H1 (cell line): ENCODE data around the gene TRHDE. TPM values are rescaled to one million over a fixed set of nuclear protein-coding genes. Genes with fewer than 3 reads are reported as not detected.

Experiments used
- CTCF ChIA-PET: fragments of 300-600 bp; sonication (Branson Sonifier 250); formaldehyde crosslinking; loops from one replicate; lab custom pipeline; 2021; ENCODE audit not compliant: partially characterized antibody; lab: Charles Lee
- POLR2A ChIA-PET: fragments of 300-600 bp; sonication (Branson Sonifier 250); formaldehyde crosslinking; loops from one replicate; lab custom pipeline; 2021; ENCODE audit warnings: inconsistent platforms; ENCODE audit not compliant: partially characterized antibody; lab: Charles Lee
- DNase-seq, 2 experiments: peaks; one replicate each; pipeline versions ENCODE4 v3.0.0 to v3.0.0-alpha.2; 2010 to 2022; ENCODE audit warnings: low spot score in 2 of 2, low read depth in 1 of 2, mixed read lengths in 1 of 2
- FAIRE-seq: peaks from 2 replicates; lab custom pipeline; 2011; peaks lifted over from hg19 to GRCh38; lab: Jason Lieb, UNC
- H2AFZ ChIP-seq: 2 replicates; pipeline ENCODE4 v1.8.1; 2012; ENCODE audit warnings: low read length, inconsistent platforms
- H2AK5ac ChIP-seq: 2 replicates; pipeline ENCODE4 v1.6.1; 2013; ENCODE audit warnings: low read depth, low read length
- H2BK120ac ChIP-seq: replicated peaks from 2 replicates; pipeline ENCODE3; 2013; ENCODE audit warnings: low read depth, low read length, inconsistent platforms
- H2BK12ac ChIP-seq: 2 replicates; pipeline ENCODE4 v1.6.1; 2013; ENCODE audit warnings: low read depth, low read length
- H2BK15ac ChIP-seq: 2 replicates; pipeline ENCODE4 v1.6.1; 2013; ENCODE audit warnings: low read length
- H2BK20ac ChIP-seq: 2 replicates; pipeline ENCODE4 v1.6.1; 2013; ENCODE audit warnings: low read length
- H2BK5ac ChIP-seq: 2 replicates; pipeline ENCODE4 v1.6.1; 2013; ENCODE audit warnings: low read depth, low read length
- H3K14ac ChIP-seq: 2 replicates; pipeline ENCODE4 v1.6.1; 2013; ENCODE audit warnings: inconsistent platforms; ENCODE audit not compliant: insufficient read length
- H3K18ac ChIP-seq: 2 replicates; pipeline ENCODE4 v1.6.1; 2013; ENCODE audit warnings: low read length; ENCODE audit errors: extremely low read depth
- H3K23ac ChIP-seq: 2 replicates; pipeline ENCODE4 v1.6.1; 2013; ENCODE audit warnings: inconsistent platforms; ENCODE audit not compliant: insufficient read length
- H3K23me2 ChIP-seq: 2 replicates; pipeline ENCODE4 v1.6.1; 2013; ENCODE audit warnings: low read depth, low read length
- H3K27ac ChIP-seq: 2 replicates; pipeline ENCODE4 v1.6.1; 2011; ENCODE audit warnings: low read depth, low read length, inconsistent platforms
- H3K27me3 ChIP-seq, 4 experiments: replicated peaks in 1 of 4; 1 replicate in 1 of 4; 2 replicates in 3 of 4; pipeline versions ENCODE4 v1.6.1 to v1.8.1; 2011 to 2013; ENCODE audit warnings: low read length in 3 of 4, mild to moderate bottlenecking in 3 of 4, inconsistent platforms in 2 of 4, mixed read lengths in 2 of 4, moderate library complexity in 1 of 4; ENCODE audit not compliant: control insufficient read depth in 3 of 4, insufficient read depth in 3 of 4; ENCODE audit errors: extremely low read depth in 1 of 4
- H3K36me3 ChIP-seq, 4 experiments: 2 replicates each; pipeline versions ENCODE4 v1.6.1 to v1.8.1; 2011 to 2013; ENCODE audit warnings: mild to moderate bottlenecking in 4 of 4, low read length in 3 of 4, moderate library complexity in 2 of 4, control low read depth in 1 of 4, inconsistent platforms in 1 of 4; ENCODE audit not compliant: insufficient read depth in 4 of 4, control insufficient read depth in 2 of 4
- H3K4ac ChIP-seq: replicated peaks from 2 replicates; pipeline ENCODE3; 2013; ENCODE audit warnings: low read length, low read depth, mixed read lengths, inconsistent platforms; ENCODE audit not compliant: insufficient read length
- H3K4me1 ChIP-seq, 4 experiments: replicated peaks in 1 of 4; 1 replicate in 1 of 4; 2 replicates in 3 of 4; pipeline versions ENCODE4 v1.6.1 to v1.8.1; 2011 to 2013; ENCODE audit warnings: low read length in 3 of 4, inconsistent platforms in 2 of 4, mixed read lengths in 1 of 4; ENCODE audit not compliant: insufficient read depth in 4 of 4, control insufficient read depth in 3 of 4
- H3K4me2 ChIP-seq, 2 experiments: 2 replicates each; pipeline versions ENCODE4 v1.6.1 to v1.8.1; 2011 to 2013; ENCODE audit warnings: low read depth in 2 of 2, low read length in 2 of 2, control low read depth in 1 of 2, inconsistent platforms in 1 of 2, mild to moderate bottlenecking in 1 of 2; ENCODE audit not compliant: insufficient read depth in 1 of 2
- H3K4me3 ChIP-seq, 4 experiments: fragments of 200-600, 300-600 bp in 1 of 4; sonication (generic), shearing (Covaris generic), sonication (Bioruptor Twin) in 1 of 4; 2 replicates each; pipeline versions ENCODE4 v1.5.1 to v1.8.1; 2011 to 2016; ENCODE audit warnings: low read length in 4 of 4, low read depth in 3 of 4, control low read depth in 2 of 4, inconsistent platforms in 2 of 4, mild to moderate bottlenecking in 2 of 4, mixed read lengths in 1 of 4, moderate library complexity in 1 of 4; ENCODE audit not compliant: insufficient read depth in 2 of 4; ENCODE audit errors: extremely low read depth in 1 of 4
- H3K56ac ChIP-seq: replicated peaks from 2 replicates; pipeline ENCODE3; 2013; ENCODE audit warnings: low read depth, mild to moderate bottlenecking, mixed read lengths, low read length, inconsistent platforms; ENCODE audit not compliant: insufficient read length
- H3K79me1 ChIP-seq: 2 replicates; pipeline ENCODE4 v1.6.1; 2013; ENCODE audit warnings: low read depth, low read length, control low read depth
- H3K79me2 ChIP-seq, 2 experiments: 2 replicates each; pipeline versions ENCODE4 v1.6.1 to v1.8.1; 2012 to 2013; ENCODE audit warnings: low read length in 2 of 2, mild to moderate bottlenecking in 2 of 2, inconsistent platforms in 1 of 2; ENCODE audit not compliant: insufficient read depth in 2 of 2, control insufficient read depth in 1 of 2
- H3K9ac ChIP-seq, 4 experiments: replicated peaks in 1 of 4; 1 replicate in 1 of 4; 2 replicates in 3 of 4; pipeline versions ENCODE4 v1.6.1 to v1.8.1; 2011 to 2013; ENCODE audit warnings: low read depth in 3 of 4, low read length in 3 of 4, control low read depth in 2 of 4, mild to moderate bottlenecking in 2 of 4, moderate library complexity in 2 of 4, inconsistent platforms in 1 of 4; ENCODE audit errors: extremely low read depth in 1 of 4
- H3K9me3 ChIP-seq, 2 experiments: 2 replicates each; pipeline versions ENCODE4 v1.6.1 to v1.8.1; 2012 to 2013; ENCODE audit warnings: mild to moderate bottlenecking in 2 of 2, moderate library complexity in 2 of 2, control low read depth in 1 of 2, inconsistent platforms in 1 of 2, low read depth in 1 of 2, low read length in 1 of 2, mixed read lengths in 1 of 2; ENCODE audit not compliant: insufficient read depth in 2 of 2
- H4K20me1 ChIP-seq, 2 experiments: replicated peaks in 1 of 2; 2 replicates each; pipeline versions ENCODE3 to v1.8.1; 2011 to 2013; ENCODE audit warnings: inconsistent platforms in 2 of 2, low read length in 2 of 2, mild to moderate bottlenecking in 1 of 2; ENCODE audit not compliant: insufficient read depth in 2 of 2, control insufficient read depth in 1 of 2
- H4K5ac ChIP-seq: 2 replicates; pipeline ENCODE4 v1.6.1; 2013; ENCODE audit warnings: low read length, low read depth, mixed read lengths, inconsistent platforms; ENCODE audit not compliant: insufficient read length
- H4K8ac ChIP-seq: 2 replicates; pipeline ENCODE4 v1.8.0; 2013; ENCODE audit warnings: mild to moderate bottlenecking, moderate library complexity, low read length, inconsistent platforms; ENCODE audit not compliant: insufficient read depth; ENCODE audit errors: extremely low read depth
- H4K91ac ChIP-seq: replicated peaks from 2 replicates; pipeline ENCODE3; 2013; ENCODE audit warnings: low read length, mixed read lengths, inconsistent platforms; ENCODE audit not compliant: insufficient read length
- ASH2L ChIP-seq: fragments of 200-600, 300-600 bp; sonication (generic); IDR thresholded peaks from one replicate; pipeline ENCODE4 v1.7.1; 2017; ENCODE audit warnings: low read length
- CBX5 ChIP-seq: fragments of 300-800, 300-1000 bp; sonication (generic); IDR thresholded peaks from 2 replicates; pipeline ENCODE4 v1.7.1; 2016; ENCODE audit warnings: antibody characterized with exemption, low read length, low read depth
- EGR1 ChIP-seq: IDR thresholded peaks from 2 replicates; pipeline ENCODE4 v1.6.1; 2011; ENCODE audit warnings: low read depth, low read length, borderline replicate concordance
- FOSL1 ChIP-seq: IDR thresholded peaks from 2 replicates; pipeline ENCODE4 v1.6.1; 2011; ENCODE audit warnings: mild to moderate bottlenecking, low read depth, low read length, moderate library complexity; ENCODE audit not compliant: insufficient read depth
- HDAC2 ChIP-seq, 2 experiments: fragments of 300-600 bp in 1 of 2; sonication (generic) in 1 of 2; IDR thresholded peaks; 2 replicates each; pipeline ENCODE4 v1.6.1; 2011 to 2012; ENCODE audit warnings: low read depth in 2 of 2, low read length in 2 of 2, mild to moderate bottlenecking in 2 of 2, moderate library complexity in 2 of 2, borderline replicate concordance in 1 of 2, inconsistent platforms in 1 of 2
- KDM4A ChIP-seq: IDR thresholded peaks from one replicate; pipeline ENCODE4 v1.7.1; 2012; ENCODE audit warnings: low read depth, mild to moderate bottlenecking, moderate library complexity, low read length, inconsistent platforms; ENCODE audit not compliant: severe bottlenecking
- KDM5A ChIP-seq: fragments of 200-600 bp; IDR thresholded peaks from 2 replicates; pipeline ENCODE4 v1.7.1; 2012; ENCODE audit warnings: mild to moderate bottlenecking, low read length, inconsistent platforms, mixed read lengths
- MAFK ChIP-seq: IDR thresholded peaks from 2 replicates; pipeline ENCODE4 v1.6.1; 2012; ENCODE audit warnings: low read depth, mild to moderate bottlenecking, improper control_type of control experiment, low read length
- POLR2AphosphoS5 ChIP-seq: IDR thresholded peaks from 2 replicates; pipeline ENCODE4 v1.6.1; 2011; ENCODE audit warnings: low read depth, low read length
- POU5F1 ChIP-seq: IDR thresholded peaks from 2 replicates; pipeline ENCODE4 v1.6.1; 2011; ENCODE audit warnings: low read depth, mild to moderate bottlenecking, low read length, moderate library complexity
- RBBP5 ChIP-seq: IDR thresholded peaks from 2 replicates; pipeline ENCODE4 v1.7.1; 2012; ENCODE audit warnings: low read depth, mild to moderate bottlenecking, inconsistent platforms, low read length, moderate library complexity, borderline replicate concordance
- SP1 ChIP-seq: IDR thresholded peaks from 2 replicates; pipeline ENCODE4 v1.6.1; 2011; ENCODE audit warnings: low read depth, low read length
- ZNF274 ChIP-seq: IDR thresholded peaks from 2 replicates; pipeline ENCODE4 v1.7.0; 2012; ENCODE audit warnings: low read length, borderline replicate concordance; ENCODE audit errors: extremely low read depth
- WGBS, 2 experiments: shearing (Covaris generic) in 1 of 2; methylation state at CpG; one replicate each; pipeline versions ENCODE4 v1.1.6 to v1.1.7; 2013 to 2015; ENCODE audit warnings: low lambda C conversion rate in 2 of 2, mixed read lengths in 2 of 2, inconsistent platforms in 1 of 2, low coverage in 1 of 2, missing lambda C conversion rate in 1 of 2; ENCODE audit not compliant: insufficient replicate concordance in 2 of 2, insufficient coverage in 1 of 2, insufficient read length in 1 of 2; ENCODE audit errors: extremely low coverage in 1 of 2, missing lambda C conversion rate in 1 of 2; 5-methylcytosine and 5-hydroxymethylcytosine counted together
- polyA plus RNA-seq, 7 experiments: library from polyadenylated mRNA; depleted of rRNA in 3 of 7; stranded (reverse) in 5 of 7; unstranded in 2 of 7; fragments of >200 nt in 5 of 7; fragments of 200-250 nt in 2 of 7; gene quantifications; 1 replicate in 5 of 7; 2 replicates in 1 of 7; 4 replicates in 1 of 7; pipeline versions ENCODE4 v1.2.1 to v1.2.3, GENCODE V29; 2011 to 2013; ENCODE audit warnings: missing spikeins in 2 of 7, mixed read lengths in 2 of 7
- total RNA-seq: library from RNA; stranded (reverse); fragmentation: NEBNext Ultra II Directional; extraction: Animal tissue kit (Norgen Biotek cat#: 25700); gene quantifications from 2 replicates; pipeline ENCODE4 v1.2.1, GENCODE V29; 2021
- TF ChIP-seq, protein P1 (sequence below): IDR thresholded peaks from 2 replicates; pipeline ENCODE4 v1.6.1; 2012; ENCODE audit warnings: inconsistent platforms
- TF ChIP-seq, protein P2 (sequence below): IDR thresholded peaks from 2 replicates; pipeline ENCODE4 v1.6.1; 2012; ENCODE audit warnings: inconsistent platforms

TRHDE gene
- total and polyA plus RNA-seq, 2 of the 8 experiments (the other 6 are each of a cell fraction or from before 2014, with no cell fraction given) = 1.3 to 5.0 TPM

DNA sequence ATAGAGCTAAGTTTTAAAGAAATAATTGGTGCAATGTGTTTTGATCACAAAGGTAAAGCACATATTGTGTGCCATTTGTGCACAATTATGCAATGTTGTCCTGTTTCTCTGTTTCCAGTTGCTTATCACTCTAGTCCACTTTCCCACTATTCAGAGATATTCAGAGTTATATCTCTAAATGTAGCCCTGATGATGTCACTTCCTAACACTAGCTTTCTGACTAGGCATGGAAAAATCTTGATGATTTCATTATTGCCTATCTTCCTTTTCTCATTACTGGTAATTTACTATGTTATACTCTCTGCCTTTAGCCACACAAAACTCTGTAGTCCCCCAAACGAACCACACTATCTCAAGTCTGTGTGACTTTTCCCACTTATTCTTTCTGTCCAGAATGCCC is 221.2 kb downstream of the TRHDE start:
- no peak overlapping the region for H4K8ac ChIP-seq
- no peak for FAIRE-seq
- H3K27me3 ChIP-seq = no peaks in the 10 kb centered on the region
- no peaks in the 10 kb centered on the region for H3K79me2 ChIP-seq
- no peaks in the 10 kb centered on the region for H3K23me2 ChIP-seq
- no peak for DNase-seq
- no peak overlapping the region for H3K4ac ChIP-seq
- no peaks in the 10 kb centered on the region for H3K36me3 ChIP-seq
- no peak overlapping the region for H2AK5ac ChIP-seq
- H2BK12ac ChIP-seq = no peak overlapping the region
- no peak overlapping the region for H3K18ac ChIP-seq
- no peak overlapping the region for H3K56ac ChIP-seq
- H2BK15ac ChIP-seq = no peak overlapping the region
- no peaks in the 10 kb centered on the region for H3K4me1 ChIP-seq
- H3K23ac ChIP-seq = no peak overlapping the region
- no peaks in the 10 kb centered on the region for H4K20me1 ChIP-seq
- 93% methylated on average over 1 of the region's 1 CpG; no CpG with 5 or more reads in 1 of the 2 experiments for WGBS, 2 experiments
- no peaks in the 10 kb centered on the region for H3K9me3 ChIP-seq
- no peak overlapping the region for H3K27ac ChIP-seq
- H3K4me2 ChIP-seq = no peak overlapping the region
- H2AFZ ChIP-seq = no peak overlapping the region
- ChIA-PET CTCF (no interaction called here), POLR2A (no interaction called here)
- H2BK120ac ChIP-seq = no peak overlapping the region
- no peaks in the 10 kb centered on the region for H3K79me1 ChIP-seq
- no peak overlapping the region for H3K9ac ChIP-seq
- H4K91ac ChIP-seq = no peak overlapping the region
- no peak overlapping the region for H2BK20ac ChIP-seq
- no peak overlapping the region for H3K4me3 ChIP-seq
- no peak overlapping the region for H2BK5ac ChIP-seq
- no peak overlapping the region for H3K14ac ChIP-seq
- no peak overlapping the region for H4K5ac ChIP-seq
- TF ChIP-seq HDAC2 (IDR thresholded peaks at IDR 0.05; ENCODE audit: borderline replicate concordance in 1 of 2, low read depth in 2 of 2, low read length in 2 of 2) = no peak
- no peak for TF ChIP-seq KDM4A
- no peak for TF ChIP-seq CBX5
- no peak for TF ChIP-seq SP1
- no peak for TF ChIP-seq KDM5A
- TF ChIP-seq ZNF274 = no peak
- no peak for TF ChIP-seq MAFK
- TF ChIP-seq RBBP5 = no peak
- TF ChIP-seq EGR1 = no peak
- TF ChIP-seq, protein P1, sequence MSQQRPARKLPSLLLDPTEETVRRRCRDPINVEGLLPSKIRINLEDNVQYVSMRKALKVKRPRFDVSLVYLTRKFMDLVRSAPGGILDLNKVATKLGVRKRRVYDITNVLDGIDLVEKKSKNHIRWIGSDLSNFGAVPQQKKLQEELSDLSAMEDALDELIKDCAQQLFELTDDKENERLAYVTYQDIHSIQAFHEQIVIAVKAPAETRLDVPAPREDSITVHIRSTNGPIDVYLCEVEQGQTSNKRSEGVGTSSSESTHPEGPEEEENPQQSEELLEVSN = no peak
- no peak for TF ChIP-seq POU5F1
- TF ChIP-seq POLR2AphosphoS5 = no peak
- no peak for TF ChIP-seq ASH2L
- TF ChIP-seq FOSL1 = no peak
- TF ChIP-seq, protein P2, sequence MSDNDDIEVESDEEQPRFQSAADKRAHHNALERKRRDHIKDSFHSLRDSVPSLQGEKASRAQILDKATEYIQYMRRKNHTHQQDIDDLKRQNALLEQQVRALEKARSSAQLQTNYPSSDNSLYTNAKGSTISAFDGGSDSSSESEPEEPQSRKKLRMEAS = no peak
